ENCODE results near the gene XYLT1. TPM values are rescaled to one million over a fixed set of nuclear protein-coding genes. Genes with fewer than 3 reads are reported as not detected.

XYLT1 gene
- total and polyA plus RNA-seq, 9 of the 15 experiments (the other 6 are each of a cell fraction or from before 2014, with no cell fraction given): 0.03 to 0.09 (median 0.08) TPM; not detected in 6

GRCh38 chr16:17245776-17246175 is 225.0 kb downstream of the XYLT1 start:
- ATAC-seq (no peak), DNase-seq (ENCODE audit: extremely low read depth in 1 of 4, low spot score in 3 of 4) (no peak), FAIRE-seq (no peak)
- CTCF ChIA-PET (ENCODE audit: low intra/inter-chr PET ratio): no interaction called here
- Histone ChIP-seq H3K4me3 (no peak overlapping the region), H3K27ac (ENCODE audit: extremely low read depth, low read depth, low read length) (no peak overlapping the region), H3K4me2 (ENCODE audit: insufficient read depth, low read length) (no peak overlapping the region), H3K36me3 (ENCODE audit: control insufficient read depth, insufficient read depth, low read length) (no peaks in the 10 kb centered on the region), H3K4me1 (replicated peaks in 1 of 2; ENCODE audit: control insufficient read depth in 2 of 2, insufficient read depth in 2 of 2, low read length in 2 of 2) (no peaks in the 10 kb centered on the region), H3K9me1 (ENCODE audit: control insufficient read depth, insufficient read depth, low read length) (no peaks in the 10 kb centered on the region), H3K27me3 (ENCODE audit: control insufficient read depth in 2 of 2, insufficient read depth in 2 of 2, low read length in 2 of 2) (peaks cover 0 to 25% of the 10 kb centered on the region in 2 experiments; a peak in 2 of 5 replicates), H3K9me3 (replicated peaks; ENCODE audit: control insufficient read depth, insufficient read depth, low read depth, low read length) (no peaks in the 10 kb centered on the region), H3K79me2 (ENCODE audit: control insufficient read depth, insufficient read depth, low read length) (no peaks in the 10 kb centered on the region), H2AFZ (ENCODE audit: low read depth, low read length) (no peak overlapping the region), H3K9ac (ENCODE audit: insufficient read depth in 1 of 2, low read depth in 2 of 2, low read length in 2 of 2) (no peak overlapping the region), H4K20me1 (replicated peaks; ENCODE audit: control insufficient read depth, insufficient read depth, low read length) (no peaks in the 10 kb centered on the region; the same call in 1 of the 2 replicates)
- intact Hi-C loops (cut with micrococcal nuclease): no loop called here
- POLR2A ChIA-PET: interaction anchor here (0.6 to 1.3 kb wide), 3 partner anchors 30 to 96 kb away, joined by 3 read pairs; no protein-coding TSS in a partner anchor
- in situ Hi-C loops (cut with MboI): no loop called here
- TF ChIP-seq KLF1 (tag; IDR thresholded peaks at IDR 0.05): no peak
- no peak for TF ChIP-seq USF1 (CRISPR knock-in tag; IDR thresholded peaks at IDR 0.05)
- no peak for TF ChIP-seq ZNF384 (IDR thresholded peaks at IDR 0.05; ENCODE audit: low read depth, low read length)
- TF ChIP-seq ZC3H11A (IDR thresholded peaks at IDR 0.05; ENCODE audit: low read depth, low read length): no peak
- no peak for TF ChIP-seq AFF1 (IDR thresholded peaks at IDR 0.05; ENCODE audit: low read depth in 1 of 2, partially characterized antibody in 2 of 2)
- 0% methylated on average over 6 of the region's 6 CpGs for WGBS (ENCODE audit: insufficient coverage, low coverage, missing lambda C conversion rate)
- no TSS peak for BruUV-seq (replicated peaks)

Measured in K562 (cell line).